CD4-positive, alpha-beta memory T cell (primary cell): ENCODE results near the gene CDC34. TPM values are rescaled to one million over a fixed set of nuclear protein-coding genes. Genes with fewer than 3 reads are reported as not detected.
A peak's percentile ranks its signal among the peaks of the same experiment; 100 is the strongest.

Experiments used
- CTCF ChIA-PET: fragments of 350-600 bp; sonication (Branson Sonifier 250); formaldehyde crosslinking; loops from one replicate; lab custom pipeline; 2021; ENCODE audit warnings: inconsistent platforms; ENCODE audit not compliant: partially characterized antibody; lab: Charles Lee
- POLR2A ChIA-PET: fragments of 350-600 bp; sonication (Branson Sonifier 250); formaldehyde crosslinking; loops from one replicate; lab custom pipeline; 2021; ENCODE audit not compliant: partially characterized antibody; lab: Charles Lee
- DNase-seq, 5 donors: peaks; one replicate each; pipeline versions ENCODE4 v3.0.0 to v3.0.0-alpha.2; 2020 to 2022; ENCODE audit warnings: mixed read lengths in 1 of 5
- H3K27ac ChIP-seq: one replicate; pipeline ENCODE4 v1.7.0; 2013; ENCODE audit warnings: low read depth, low read length
- H3K27me3 ChIP-seq: 2 replicates; pipeline ENCODE4 v1.7.0; 2013; ENCODE audit warnings: mild to moderate bottlenecking, low read length, moderate library complexity; ENCODE audit not compliant: insufficient read depth
- H3K36me3 ChIP-seq: 2 replicates; pipeline ENCODE4 v1.7.0; 2013; ENCODE audit warnings: mild to moderate bottlenecking, low read length, moderate library complexity; ENCODE audit not compliant: insufficient read depth
- H3K4me1 ChIP-seq: 2 replicates; pipeline ENCODE4 v1.7.0; 2013; ENCODE audit warnings: mild to moderate bottlenecking, low read length, moderate library complexity; ENCODE audit not compliant: insufficient read depth
- H3K4me3 ChIP-seq, 2 donors: one replicate each; pipeline ENCODE4 v1.7.0; 2013; ENCODE audit warnings: low read length in 2 of 2, mild to moderate bottlenecking in 1 of 2
- H3K9me3 ChIP-seq, 2 donors: one replicate each; pipeline ENCODE4 v1.7.0; 2013; ENCODE audit warnings: low read length in 2 of 2, control low read depth in 1 of 2; ENCODE audit not compliant: control insufficient read depth in 1 of 2
- H3K27ac Mint-ChIP-seq, 7 donors: one replicate each; pipeline ENCODE4 v1.8.0; 2020 to 2021; ENCODE audit warnings: mixed read lengths in 7 of 7, mild to moderate bottlenecking in 6 of 7, inconsistent platforms in 3 of 7, moderate library complexity in 3 of 7
- H3K27me3 Mint-ChIP-seq, 2 donors: one replicate each; pipeline ENCODE4 v1.8.0; 2020 to 2021; ENCODE audit warnings: mixed read lengths in 2 of 2
- H3K36me3 Mint-ChIP-seq, 2 donors: one replicate each; pipeline ENCODE4 v1.8.0; 2020 to 2021; ENCODE audit warnings: mixed read lengths in 2 of 2, inconsistent platforms in 1 of 2, mild to moderate bottlenecking in 1 of 2
- H3K4me1 Mint-ChIP-seq, 4 donors: one replicate each; pipeline ENCODE4 v1.8.0; 2020 to 2021; ENCODE audit warnings: mixed read lengths in 4 of 4, mild to moderate bottlenecking in 1 of 4
- H3K4me3 Mint-ChIP-seq, 8 donors: one replicate each; pipeline ENCODE4 v1.8.0; 2020 to 2021; ENCODE audit warnings: mixed read lengths in 8 of 8, mild to moderate bottlenecking in 7 of 8, moderate library complexity in 6 of 8, inconsistent platforms in 3 of 8
- H3K9me3 Mint-ChIP-seq, 8 donors: one replicate each; pipeline ENCODE4 v1.8.0; 2020 to 2021; ENCODE audit warnings: mixed read lengths in 8 of 8, mild to moderate bottlenecking in 5 of 8, inconsistent platforms in 3 of 8, moderate library complexity in 1 of 8
- intact Hi-C: fragments of 100-400 bp; cut with micrococcal nuclease; formaldehyde crosslinking; loops from one replicate; pipeline ENCODE4 v1.15.1; 2023
- polyA plus RNA-seq, 2 donors: library from polyadenylated mRNA; unstranded; fragments of 300-500 nt; fragmentation: Illumina TruSeq; gene quantifications; one replicate each; pipeline ENCODE4 v1.2.3, GENCODE V29; 2021
- total RNA-seq, 2 experiments: library from RNA; stranded (reverse); gene quantifications; one replicate each; pipeline ENCODE4 v1.2.3, GENCODE V29; 2021

Gene CDC34
- total and polyA plus RNA-seq, 4 experiments from 2014 or later, result 26.7 to 46.6 (median 44.2) TPM

DNA sequence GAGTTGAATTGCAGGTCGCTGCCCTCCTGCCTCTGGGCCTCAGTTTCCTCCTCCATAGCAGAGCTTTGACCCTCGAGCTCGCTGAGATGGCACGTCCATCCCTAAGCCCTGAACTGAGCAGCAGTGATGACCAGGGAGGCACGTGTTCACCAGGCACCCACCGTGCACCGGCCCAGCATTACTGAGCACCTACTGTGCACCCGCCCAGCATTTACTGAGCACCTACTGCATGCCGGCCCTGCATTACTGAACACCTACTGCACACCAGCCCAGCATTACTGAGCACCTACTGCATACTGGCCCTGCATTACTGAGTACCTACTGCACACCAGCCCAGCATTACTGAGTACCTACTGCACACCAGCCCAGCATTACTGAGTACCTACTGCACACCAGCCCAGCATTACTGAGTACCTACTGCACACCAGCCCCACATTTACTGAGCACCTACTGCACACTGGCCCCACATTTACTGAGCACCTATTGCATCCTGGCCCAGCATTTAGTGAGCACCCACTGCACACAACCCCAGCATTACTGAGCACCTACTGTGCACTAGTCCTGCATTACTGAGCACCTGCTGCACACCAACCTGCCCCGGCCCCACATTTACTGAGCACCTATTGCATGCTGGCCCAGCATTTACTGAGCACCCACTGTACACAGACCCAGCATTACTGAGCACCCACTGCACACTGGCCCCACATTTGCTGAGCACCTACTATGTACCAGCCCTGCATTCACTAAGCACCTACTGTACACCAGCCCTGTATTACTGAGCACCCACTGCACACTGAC is 18.0 kb upstream of the CDC34 start:
- H3K4me3 Mint-ChIP-seq, result peak overlapping the region in 3 of 8 donors; percentile 8 to 59 (median 38)

GRCh38 chr19:514166-514663 is 17.3 kb upstream of the CDC34 start:
- Histone ChIP-seq H3K9me3 (no peaks in the 10 kb centered on the region), H3K27ac (peak overlapping the region; percentile 1), H3K36me3 (no peaks in the 10 kb centered on the region), H3K27me3 (no peaks in the 10 kb centered on the region), H3K4me1 (peaks cover 38% of the 10 kb centered on the region), H3K4me3 (no peak overlapping the region)
- Mint-ChIP-seq H3K9me3 (peaks cover 0 to 4% (median 0%) of the 10 kb centered on the region in 8 donors), H3K4me1 (peaks cover 16 to 43% (median 30%) of the 10 kb centered on the region in 4 donors), H3K36me3 (peaks cover 4 to 5% of the 10 kb centered on the region in 2 donors), H3K4me3 (peak overlapping the region in 3 of 8 donors; percentile 13 to 59 (median 38)), H3K27me3 (no peaks in the 10 kb centered on the region), H3K27ac (peak overlapping the region; percentile 66 to 91 (median 83))
- intact Hi-C loops, result loop anchor here (10.0 kb wide), 1 partner anchor 121 kb away; the partner anchor contains the start of genes FGF22 and POLRMT
- POLR2A ChIA-PET, result interaction anchor here (1.1 kb wide), 1 partner anchor 8 kb away, joined by 3 read pairs; no protein-coding TSS in a partner anchor
- DNase-seq, result no peak
- CTCF ChIA-PET, result interaction anchor here (2.0 kb wide), 1 partner anchor 8 kb away, joined by 6 read pairs; no protein-coding TSS in a partner anchor

More for the DNA sequence above, 18.0 kb upstream of the CDC34 start:
- Mint-ChIP-seq H3K27me3 (no peaks in the 10 kb centered on the region), H3K27ac (peak overlapping the region; percentile 66 to 91 (median 83)), H3K4me1 (peaks cover 18 to 49% (median 34%) of the 10 kb centered on the region in 4 donors), H3K9me3 (peaks cover 0 to 4% (median 0%) of the 10 kb centered on the region in 8 donors), H3K36me3 (peaks cover 4 to 6% of the 10 kb centered on the region in 2 donors)
- H3K4me1 ChIP-seq, result peaks cover 44% of the 10 kb centered on the region
- intact Hi-C loops, result loop anchor here (10.0 kb wide), 1 partner anchor 121 kb away; the partner anchor contains the start of genes FGF22 and POLRMT
- no peaks in the 10 kb centered on the region for H3K27me3 ChIP-seq
- H3K27ac ChIP-seq, result no peak overlapping the region
- POLR2A ChIA-PET, result no interaction called here
- H3K9me3 ChIP-seq, result no peaks in the 10 kb centered on the region
- no peaks in the 10 kb centered on the region for H3K36me3 ChIP-seq
- CTCF ChIA-PET, result interaction anchor here (2.0 kb wide), 1 partner anchor 7 kb away, joined by 6 read pairs; no protein-coding TSS in a partner anchor
- no peak overlapping the region for H3K4me3 ChIP-seq
- DNase-seq, result no peak

DNA sequence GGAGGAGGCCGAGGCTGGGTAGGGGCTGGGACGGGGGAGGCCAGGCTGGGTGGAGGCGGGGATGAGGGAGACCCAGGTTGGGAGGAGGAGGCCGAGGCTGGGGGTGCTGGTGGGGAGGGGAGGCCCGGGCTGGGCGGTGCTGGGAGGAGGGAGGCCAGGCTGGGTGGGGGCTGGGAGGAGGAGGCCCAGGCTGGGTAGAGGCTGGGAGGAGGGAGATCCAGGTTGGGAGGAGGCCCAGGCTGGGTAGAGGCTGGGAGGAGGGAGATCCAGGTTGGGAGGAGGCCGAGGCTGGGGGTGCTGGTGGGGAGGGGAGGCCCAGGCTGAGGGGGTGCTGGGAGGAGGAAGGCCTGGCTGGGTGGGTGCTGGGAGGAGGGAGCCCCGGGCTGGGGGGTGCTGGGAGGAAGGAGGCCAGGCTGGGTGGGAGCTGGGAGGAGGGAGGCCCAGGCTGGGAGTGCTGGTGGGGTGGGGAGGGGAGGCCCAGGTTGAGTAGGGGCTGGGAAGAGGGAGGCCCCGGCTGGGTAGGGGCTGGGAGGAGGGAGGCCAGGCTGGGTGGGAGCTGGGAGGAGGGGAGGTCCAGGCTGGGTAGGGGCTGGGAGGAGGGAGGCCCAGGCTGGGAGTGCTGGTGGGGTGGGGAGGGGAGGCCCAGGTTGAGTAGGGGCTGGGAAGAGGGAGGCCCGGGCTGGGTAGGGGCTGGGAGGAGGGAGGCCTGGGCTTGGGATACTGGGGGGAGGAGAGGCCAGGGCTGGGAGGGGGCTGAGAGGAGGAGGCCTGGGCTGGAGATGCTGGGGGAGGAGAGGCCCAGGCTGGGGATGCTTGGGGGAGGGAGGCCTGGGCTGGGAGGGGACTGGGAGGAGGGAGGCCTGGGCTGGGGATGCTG is 13.6 kb upstream of the CDC34 start:
- ChIA-PET CTCF (interaction anchor here (0.9 to 1.5 kb wide), 2 partner anchors 15 to 66 kb away, joined by 3 to 9 read pairs; partner anchors contain the start of gene CDC34), POLR2A (interaction anchor here (1.2 to 3.0 kb wide), 5 partner anchors 8 to 29 kb away, joined by 3 to 14 read pairs (median 6); partner anchors contain the start of gene CDC34)
- H3K4me1 Mint-ChIP-seq, result peaks cover 4 to 22% (median 13%) of the 10 kb centered on the region in 4 donors

GRCh38 chr19:518598-519231 is 12.8 kb upstream of the CDC34 start:
- H3K27ac Mint-ChIP-seq, result peak overlapping the region in 2 of 7 donors; percentile 18 to 43
- DNase-seq, result peak in 4 of 5 donors; percentile 58 to 68 (median 63)
- H3K4me3 Mint-ChIP-seq, result peak overlapping the region in 1 of 8 donors; percentile 41
- POLR2A ChIA-PET, result interaction anchor here (1.2 to 3.0 kb wide), 5 partner anchors 8 to 30 kb away, joined by 3 to 14 read pairs (median 6); partner anchors contain the start of gene CDC34
- no peak overlapping the region for H3K4me3 ChIP-seq
- H3K36me3 Mint-ChIP-seq, result peaks cover 0 to 4% of the 10 kb centered on the region in 2 donors
- no peaks in the 10 kb centered on the region for H3K36me3 ChIP-seq
- intact Hi-C loops, result loop anchor here (1.0 to 10.0 kb wide), 2 partner anchors 54 to 116 kb away; partner anchors contain the start of genes BSG, FGF22 and POLRMT
- H3K27me3 ChIP-seq, result no peaks in the 10 kb centered on the region
- no peaks in the 10 kb centered on the region for H3K4me1 ChIP-seq
- CTCF ChIA-PET, result interaction anchor here (0.9 to 1.5 kb wide), 3 partner anchors 12 to 66 kb away, joined by 3 to 9 read pairs (median 3); partner anchors contain the start of gene CDC34
- no peaks in the 10 kb centered on the region for H3K27me3 Mint-ChIP-seq
- H3K9me3 ChIP-seq, result no peaks in the 10 kb centered on the region
- peaks cover 4 to 19% (median 13%) of the 10 kb centered on the region in 4 donors for H3K4me1 Mint-ChIP-seq
- peaks cover 0 to 3% (median 0%) of the 10 kb centered on the region in 8 donors for H3K9me3 Mint-ChIP-seq
- no peak overlapping the region for H3K27ac ChIP-seq

More for the DNA sequence above, 13.6 kb upstream of the CDC34 start:
- H3K36me3 ChIP-seq, result no peaks in the 10 kb centered on the region
- Mint-ChIP-seq H3K9me3 (peaks cover 0 to 3% (median 0%) of the 10 kb centered on the region in 8 donors), H3K36me3 (peaks cover 0 to 4% of the 10 kb centered on the region in 2 donors), H3K27ac (peak overlapping the region in 1 of 7 donors; percentile 43), H3K27me3 (no peaks in the 10 kb centered on the region), H3K4me3 (no peak overlapping the region)
- H3K4me3 ChIP-seq, result no peak overlapping the region
- no peak for DNase-seq
- H3K9me3 ChIP-seq, result no peaks in the 10 kb centered on the region
- H3K27ac ChIP-seq, result no peak overlapping the region
- no peaks in the 10 kb centered on the region for H3K27me3 ChIP-seq
- intact Hi-C loops, result loop anchor here (10.0 kb wide), 1 partner anchor 117 kb away; the partner anchor contains the start of genes FGF22 and POLRMT
- H3K4me1 ChIP-seq, result peaks cover 2% of the 10 kb centered on the region

DNA sequence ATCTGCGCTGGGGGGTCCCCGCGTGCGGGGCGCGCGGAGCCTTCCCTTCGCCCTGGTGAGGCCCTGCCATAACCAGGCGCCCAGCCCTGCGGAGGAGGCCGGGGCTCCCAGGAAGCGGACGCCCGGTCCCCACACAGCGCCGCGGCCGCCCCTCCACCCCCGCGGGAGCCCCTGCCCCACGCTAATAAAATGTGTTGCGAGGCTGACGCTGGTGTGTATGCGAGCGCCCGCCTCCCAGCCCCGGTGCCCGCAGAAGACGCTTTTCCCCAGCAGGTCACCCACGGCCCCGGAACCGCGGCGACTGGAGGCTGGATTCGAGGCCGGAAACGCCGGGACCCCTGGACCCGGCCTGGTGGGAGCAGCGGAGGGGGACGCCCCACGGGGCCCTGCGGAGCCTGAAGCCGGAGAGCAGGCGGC is 12.1 kb upstream of the CDC34 start:
- Histone ChIP-seq H3K4me1 (no peaks in the 10 kb centered on the region), H3K36me3 (no peaks in the 10 kb centered on the region), H3K9me3 (no peaks in the 10 kb centered on the region), H3K4me3 (no peak overlapping the region), H3K27me3 (no peaks in the 10 kb centered on the region), H3K27ac (no peak overlapping the region)
- peaks cover 0 to 3% (median 0%) of the 10 kb centered on the region in 8 donors for H3K9me3 Mint-ChIP-seq
- no peaks in the 10 kb centered on the region for H3K36me3 Mint-ChIP-seq
- peaks cover 3 to 14% (median 6%) of the 10 kb centered on the region in 4 donors for H3K4me1 Mint-ChIP-seq
- intact Hi-C loops, result loop anchor here (1.0 to 10.0 kb wide), 2 partner anchors 53 to 115 kb away; partner anchors contain the start of genes BSG, FGF22 and POLRMT
- POLR2A ChIA-PET, result interaction anchor here (1.2 to 3.6 kb wide), 5 partner anchors 9 to 31 kb away, joined by 3 to 30 read pairs (median 10); partner anchors contain the start of gene CDC34
- H3K4me3 Mint-ChIP-seq, result no peak overlapping the region
- H3K27me3 Mint-ChIP-seq, result no peaks in the 10 kb centered on the region
- H3K27ac Mint-ChIP-seq, result no peak overlapping the region
- CTCF ChIA-PET, result interaction anchor here (0.9 to 3.6 kb wide), 4 partner anchors 8 to 65 kb away, joined by 3 to 22 read pairs (median 6); partner anchors contain the start of gene CDC34
- no peak for DNase-seq
